HG03469 (cell line): ENCODE measurements around the gene ALDH9A1.
A peak's percentile ranks its signal among the peaks of the same experiment; 100 is the strongest.
"Not testable (repeated sequence)": the region's sequence is repeated elsewhere in the genome, so short reads cannot be mapped to it uniquely, and the experiment has no call there.

Experiments used
- ATAC-seq: cut with Tn5 transposase; IDR thresholded peaks from one replicate; pipeline ENCODE4 v1.9.1; 2021; ENCODE audit warnings: mild to moderate bottlenecking, moderate library complexity, moderate number of reproducible peaks; ENCODE audit not compliant: unreplicated experiment

The ALDH9A1 gene

GRCh38 chr1:165697881-165698760 lies at the start of gene ALDH9A1:
Gene ALDH9A1 (minus strand): TSS chr1:165698562. CDS start chr1:165698558, 4 bp downstream.
- peak; percentile 80 for ATAC-seq

DNA sequence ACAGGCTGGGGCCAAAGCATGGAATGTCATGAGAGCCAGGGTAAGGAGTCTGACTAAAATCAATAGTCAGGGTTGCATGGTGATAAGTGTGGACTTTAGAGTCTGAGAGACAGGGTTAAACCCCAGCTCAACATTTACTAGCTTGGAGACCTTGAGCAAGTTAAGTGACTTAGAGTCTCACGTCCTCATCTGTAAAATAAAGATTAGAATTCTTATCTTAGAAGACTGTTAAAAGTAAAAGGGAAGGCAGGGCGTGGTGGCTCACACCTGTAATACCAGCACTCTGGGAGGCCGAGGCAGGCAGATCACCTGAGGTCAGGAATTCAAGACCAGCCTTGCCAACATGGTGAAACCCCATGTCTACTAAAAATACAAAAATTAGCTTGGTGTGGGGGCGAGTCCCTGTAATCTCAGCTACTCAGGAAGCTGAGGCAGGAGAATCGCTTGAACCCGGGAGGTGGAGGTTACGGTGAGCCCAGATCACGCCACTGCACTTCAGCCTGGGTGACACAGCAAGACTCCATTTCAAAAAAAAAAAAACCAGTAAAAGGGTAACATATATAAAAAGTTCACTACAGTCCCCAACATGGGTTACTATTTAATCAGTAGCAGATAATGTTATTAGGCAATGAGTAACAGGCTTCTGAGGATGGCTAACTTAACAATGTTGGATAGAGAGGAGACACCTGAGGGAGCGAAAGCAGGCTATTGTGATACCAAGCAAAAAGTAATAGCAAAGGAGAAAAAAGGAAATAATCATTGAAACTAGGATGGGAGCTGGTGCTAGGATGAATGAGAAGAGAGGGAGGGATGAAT lies 49.5 kb upstream of the ALDH9A1 start:
- ATAC-seq = no peak

DNA sequence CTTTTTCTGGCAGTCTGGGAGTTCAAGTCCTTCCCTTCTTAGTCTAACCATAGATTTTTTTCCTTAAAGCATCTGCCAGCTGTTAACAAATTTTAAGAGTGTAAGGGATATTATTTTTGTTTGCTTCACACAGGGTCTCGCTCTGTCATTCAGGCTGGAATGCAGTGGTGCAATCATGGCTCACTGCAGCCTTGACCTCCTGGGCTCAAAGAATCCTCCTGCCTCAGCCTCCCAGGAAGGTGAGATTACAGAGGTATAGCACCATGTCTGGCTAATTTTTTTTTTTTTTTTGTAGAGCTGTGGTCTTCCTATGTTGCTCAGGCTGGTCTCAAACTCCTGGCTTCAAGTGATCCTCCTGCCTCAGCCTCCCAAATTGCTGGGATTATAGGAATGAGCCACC lies 46.6 kb upstream of the ALDH9A1 start:
- not testable (repeated sequence) for ATAC-seq

GRCh38 chr1:165742194-165742593 lies 43.8 kb upstream of the ALDH9A1 start:
- ATAC-seq = no peak

- peak; percentile 96 for ATAC-seq
These were observed 40.4 kb upstream of the ALDH9A1 start for GRCh38 chr1:165738794-165739193.

- no peak for ATAC-seq
These were observed 38.8 kb upstream of the ALDH9A1 start for GRCh38 chr1:165737196-165737595.

- ATAC-seq = no peak
These were observed 36.5 kb upstream of the ALDH9A1 start for GRCh38 chr1:165734906-165735305.

- ATAC-seq = no peak
These were observed 28.5 kb upstream of the ALDH9A1 start for GRCh38 chr1:165726841-165727240.

- ATAC-seq = no peak
These were observed 27.8 kb upstream of the ALDH9A1 start for GRCh38 chr1:165726169-165726568.

- no peak for ATAC-seq
These were observed 19.7 kb upstream of the ALDH9A1 start for GRCh38 chr1:165717918-165718515.

GRCh38 chr1:165716265-165717051 lies 18.1 kb upstream of the ALDH9A1 start:
- ATAC-seq = not testable (repeated sequence)

DNA sequence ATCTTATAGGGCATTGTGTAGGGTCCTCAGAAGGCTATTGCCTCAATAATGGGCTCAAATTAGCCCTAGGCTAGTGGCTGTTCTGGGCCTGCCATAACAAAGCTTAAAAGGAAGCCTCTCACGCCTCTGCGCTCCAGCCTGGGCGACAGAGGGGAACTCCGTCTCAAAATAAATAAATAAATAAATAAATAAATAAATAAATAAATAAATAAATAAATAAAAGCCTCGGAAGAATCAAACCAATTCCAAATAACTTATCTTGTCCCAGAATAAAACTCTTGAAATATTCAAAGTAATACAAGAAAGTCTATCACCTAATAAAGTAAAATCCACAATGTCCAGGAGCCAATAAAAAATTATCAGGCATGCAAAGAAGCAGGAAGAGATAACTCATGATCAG lies 14.4 kb upstream of the ALDH9A1 start:
- no peak for ATAC-seq

- ATAC-seq = no peak
These were observed 9.8 kb upstream of the ALDH9A1 start for GRCh38 chr1:165707984-165708706.

DNA sequence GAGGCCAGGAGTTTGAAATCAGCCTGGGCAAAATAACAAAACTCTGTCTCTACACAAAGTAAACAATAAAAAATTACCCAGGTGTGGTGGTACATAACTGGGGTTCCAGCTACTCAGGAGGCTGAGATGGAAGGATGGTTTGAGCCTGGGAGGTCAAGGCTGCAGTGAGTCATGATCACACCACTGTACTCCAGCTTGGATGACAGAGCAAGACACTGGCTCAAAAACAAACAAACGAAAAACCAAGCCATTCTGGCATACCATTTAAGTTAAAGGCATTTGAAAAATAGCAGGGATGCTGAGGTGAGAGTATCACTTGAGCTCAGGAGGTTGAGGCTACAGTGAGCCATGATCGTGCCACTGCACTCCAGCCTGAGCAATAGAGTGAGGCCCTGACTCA lies 5.3 kb upstream of the ALDH9A1 start:
- ATAC-seq = no peak

DNA sequence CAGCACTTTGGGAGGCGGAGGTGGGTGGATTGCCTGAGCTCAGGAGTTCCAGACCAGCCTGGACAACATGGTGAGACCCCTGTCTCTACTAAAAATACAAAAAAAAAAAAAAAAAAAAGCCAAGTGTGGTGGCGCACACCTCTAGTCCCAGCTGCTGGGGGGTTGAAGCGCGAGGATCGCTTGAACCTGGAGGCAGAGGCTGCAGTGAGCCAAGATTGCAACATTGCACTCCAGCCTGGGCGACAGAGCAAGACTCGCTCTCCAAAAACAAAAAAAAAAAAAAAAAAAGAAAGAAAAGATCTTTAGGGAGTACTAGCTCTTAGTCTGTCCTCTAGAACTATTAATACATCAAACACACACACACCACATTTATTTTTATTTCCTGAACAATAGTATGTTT lies 3.6 kb upstream of the ALDH9A1 start:
- ATAC-seq = not testable (repeated sequence)

DNA sequence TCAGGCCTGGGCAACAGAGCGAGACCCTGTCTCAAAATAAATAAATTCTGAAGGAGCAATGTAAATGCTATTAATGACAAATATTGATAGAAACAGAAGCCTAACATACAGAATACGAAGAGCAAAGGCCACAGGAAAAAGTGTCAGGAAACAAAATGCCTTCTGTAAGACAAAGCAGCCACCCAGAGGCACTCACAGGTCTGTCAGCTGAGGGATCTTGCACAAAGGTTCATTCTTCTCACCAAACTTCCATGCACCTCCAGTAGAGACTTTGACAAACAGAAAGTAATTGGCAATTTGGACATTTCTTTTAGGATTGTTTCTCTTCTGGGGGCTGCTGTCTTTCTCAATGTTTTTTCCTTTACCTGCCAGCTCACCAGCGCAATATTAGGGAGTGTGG lies 1.2 kb upstream of the ALDH9A1 start:
- no peak for ATAC-seq

DNA sequence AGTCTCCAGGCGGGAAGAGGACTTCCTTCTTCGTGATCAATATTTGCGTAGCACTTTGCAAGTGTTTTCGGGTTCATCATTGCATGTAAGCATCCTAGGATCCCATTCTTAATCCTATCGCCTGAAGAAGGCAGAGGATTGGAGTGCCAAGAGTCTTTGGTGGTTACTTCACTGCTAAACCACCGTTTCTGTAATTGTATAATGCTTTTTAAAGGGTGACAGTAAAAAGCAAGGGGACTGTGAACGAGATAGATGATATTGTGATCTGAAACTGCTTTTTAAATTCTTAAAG lies 345 bp upstream of the ALDH9A1 start:
- ATAC-seq = no peak

GRCh38 chr1:165697491-165697880 lies 876 bp downstream of the ALDH9A1 start:
- no peak for ATAC-seq

DNA sequence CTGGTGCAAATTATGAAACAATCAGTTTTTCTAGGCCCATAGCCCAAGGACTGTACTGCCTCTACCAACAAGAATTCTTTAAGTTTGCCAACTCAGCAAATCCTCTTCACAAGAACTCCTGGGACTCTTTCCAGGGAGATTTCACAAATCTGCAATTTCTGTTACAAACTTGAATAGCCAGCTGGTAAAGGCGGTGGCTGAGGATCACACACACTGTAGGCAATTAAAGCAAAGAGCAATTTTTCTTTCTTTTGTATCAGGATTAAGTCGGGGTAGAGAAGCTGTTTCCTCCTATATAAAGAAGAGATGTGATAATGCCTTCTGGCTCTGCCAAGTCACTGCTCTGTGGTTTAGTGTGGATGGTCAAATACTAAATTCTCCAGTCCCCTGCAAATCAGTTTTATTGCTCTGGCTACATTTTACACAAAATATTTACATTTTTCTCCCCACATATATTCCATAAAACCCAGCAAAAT lies 1.7 kb downstream of the ALDH9A1 start:
- ATAC-seq = no peak

GRCh38 chr1:165695031-165695430 lies 3.3 kb downstream of the ALDH9A1 start:
- ATAC-seq = no peak
